Stimulated activated CD4-positive, alpha-beta T cell treated with anti-CD3 and anti-CD28 coated beads, Interleukin-4, amount 100 ng/mL, for 4 hours (primary cell): Measurements from ENCODE around the gene GMPR.

Source experiments
- DNase-seq, 2 experiments: peaks; one replicate each; pipeline ENCODE4 v3.0.0-alpha.2; 2020

Gene GMPR

DNA sequence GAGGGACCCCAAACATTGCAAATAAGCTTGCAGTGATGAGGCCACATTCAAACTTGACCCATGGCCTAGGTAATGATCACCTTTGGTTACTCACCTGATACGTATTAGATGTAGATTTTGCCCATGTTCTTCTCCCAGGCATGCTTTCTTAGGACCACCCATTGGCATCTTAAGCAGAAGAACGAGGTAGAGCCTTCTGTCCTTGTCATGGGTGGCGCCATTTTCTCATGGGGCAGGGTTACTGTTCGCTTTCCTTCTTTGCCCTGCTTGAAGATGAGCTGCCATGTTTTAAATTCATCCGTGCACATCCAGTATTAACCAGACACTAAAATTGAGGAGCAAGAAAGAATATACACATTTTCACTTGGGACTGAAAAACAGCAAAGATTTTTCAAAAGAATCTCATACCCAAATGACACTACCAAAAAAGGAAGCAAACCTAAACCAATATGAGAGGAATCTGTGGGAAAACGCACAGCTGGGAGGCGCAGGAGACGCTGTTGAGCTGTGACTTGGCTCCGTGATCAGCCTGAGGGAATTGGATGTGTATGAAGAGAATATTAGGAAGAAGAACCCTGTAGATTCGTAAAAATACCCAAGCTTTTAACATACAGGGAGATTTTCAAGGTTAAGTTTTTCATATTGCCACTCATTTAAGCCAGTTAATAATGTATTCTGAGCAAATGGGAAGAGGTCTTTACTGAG is 36.6 kb downstream of the GMPR start:
- no peak for DNase-seq

DNA sequence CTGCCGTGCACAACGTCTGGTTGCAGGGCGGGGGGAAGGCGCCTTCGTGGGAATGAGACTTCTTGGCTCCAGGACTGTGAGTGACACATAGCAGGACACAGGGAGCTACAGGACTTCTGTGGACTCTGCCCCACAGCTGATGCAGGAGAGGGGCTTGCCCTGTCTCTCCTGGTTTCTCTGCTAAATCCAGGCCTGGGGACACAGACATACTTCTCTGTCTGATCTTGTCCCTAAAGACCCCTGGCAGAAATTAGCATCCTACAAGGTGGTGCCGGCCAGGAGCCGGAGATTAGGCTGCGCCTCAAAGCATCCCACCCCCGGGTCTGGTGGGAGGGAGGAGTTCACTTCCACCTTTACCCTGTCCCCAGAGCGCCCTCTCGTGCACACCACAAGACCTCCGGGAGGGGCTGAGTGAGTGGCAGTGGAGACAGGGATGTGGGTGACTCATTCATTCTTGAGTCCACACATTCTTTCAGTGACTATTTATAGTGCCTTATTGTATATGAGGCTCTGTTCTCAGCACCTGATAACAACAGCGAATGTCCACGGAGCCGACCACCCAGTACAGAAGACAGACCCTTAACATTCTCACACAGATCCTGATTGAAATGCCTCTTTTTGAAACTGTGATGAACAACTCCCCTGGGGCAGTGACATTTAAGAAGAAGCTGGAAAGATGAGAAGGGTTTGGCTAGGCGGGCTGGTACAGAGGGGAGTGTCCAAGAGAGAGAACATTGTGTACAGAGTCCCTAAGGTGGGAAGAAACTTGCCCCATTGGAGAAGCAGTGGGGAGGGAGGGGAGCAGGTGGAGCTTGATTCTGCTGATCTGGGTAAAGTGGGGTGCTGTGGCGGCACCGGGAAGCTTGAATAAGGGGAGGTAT is 39.0 kb downstream of the GMPR start:
- no peak for DNase-seq

DNA sequence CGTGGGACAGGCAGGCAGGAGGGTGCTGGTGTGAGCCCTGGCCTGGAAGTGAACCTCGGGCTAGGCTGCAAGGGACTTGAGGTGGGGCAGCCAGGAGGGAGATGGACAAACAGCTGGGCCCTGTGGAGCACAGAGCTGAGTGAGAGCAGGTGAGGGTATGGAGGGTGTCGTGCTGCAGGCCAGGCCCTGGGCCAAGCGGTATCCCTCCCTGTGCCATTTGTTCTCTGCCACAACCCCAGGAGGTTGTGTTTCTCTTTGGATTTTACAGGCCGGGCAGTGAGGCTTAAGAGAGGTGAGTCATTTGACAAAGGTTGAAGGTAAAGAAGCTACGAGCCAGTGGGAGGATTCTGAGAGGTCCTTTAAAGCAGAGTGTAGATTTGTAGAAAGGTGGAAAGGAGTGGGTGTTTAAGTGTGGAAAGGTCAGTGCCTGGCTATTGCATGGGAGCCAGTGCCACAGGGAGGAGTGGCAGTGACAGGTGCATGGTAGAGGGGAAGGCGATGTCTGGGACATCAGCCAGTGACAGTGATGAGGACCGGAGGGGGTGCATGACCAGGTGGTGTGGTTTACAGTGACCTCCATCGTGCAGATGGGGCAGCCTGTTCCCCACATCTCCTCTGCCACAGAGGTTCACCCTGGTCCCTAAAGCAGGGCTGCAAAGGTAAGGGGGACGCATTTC is 39.8 kb downstream of the GMPR start:
- DNase-seq, result no peak

DNA sequence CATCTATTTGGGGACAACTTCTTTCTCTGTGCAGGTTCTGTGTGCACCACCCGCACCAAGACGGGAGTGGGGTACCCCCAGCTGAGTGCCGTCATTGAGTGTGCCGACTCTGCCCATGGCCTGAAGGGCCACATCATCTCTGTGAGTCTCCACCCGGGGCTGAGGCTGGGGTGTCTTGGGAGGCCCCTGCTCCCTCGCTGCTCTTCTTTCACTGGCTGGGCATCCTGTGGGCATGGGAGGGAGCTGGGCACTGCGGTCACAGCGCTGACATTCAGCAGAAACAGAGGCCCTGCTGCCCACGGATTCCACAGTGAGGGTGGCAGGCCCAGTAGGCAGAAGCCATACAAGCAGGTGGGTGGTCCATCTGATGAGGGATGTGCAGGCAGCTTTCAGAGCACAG is 40.4 kb downstream of the GMPR start:
- DNase-seq, result no peak

DNA sequence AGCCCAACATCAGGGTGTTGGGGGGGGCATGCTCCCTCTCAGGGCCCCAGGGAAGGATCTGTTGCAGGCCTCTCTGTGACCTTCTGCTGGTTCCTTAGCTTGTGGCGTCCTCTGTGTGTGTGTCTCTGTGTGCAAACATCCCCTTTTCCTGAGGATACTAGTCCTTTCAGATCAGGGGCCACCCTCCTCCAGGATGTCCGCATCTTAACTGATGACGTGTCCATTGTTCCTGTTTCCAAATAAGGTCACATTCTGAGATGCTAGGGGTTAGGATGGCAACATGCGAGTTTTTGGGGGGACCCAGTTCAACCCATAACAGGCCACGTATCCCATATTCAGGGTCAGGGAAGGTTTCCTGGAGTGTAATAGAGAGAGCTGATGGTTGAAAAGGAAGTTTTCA is 40.9 kb downstream of the GMPR start:
- no peak for DNase-seq

DNA sequence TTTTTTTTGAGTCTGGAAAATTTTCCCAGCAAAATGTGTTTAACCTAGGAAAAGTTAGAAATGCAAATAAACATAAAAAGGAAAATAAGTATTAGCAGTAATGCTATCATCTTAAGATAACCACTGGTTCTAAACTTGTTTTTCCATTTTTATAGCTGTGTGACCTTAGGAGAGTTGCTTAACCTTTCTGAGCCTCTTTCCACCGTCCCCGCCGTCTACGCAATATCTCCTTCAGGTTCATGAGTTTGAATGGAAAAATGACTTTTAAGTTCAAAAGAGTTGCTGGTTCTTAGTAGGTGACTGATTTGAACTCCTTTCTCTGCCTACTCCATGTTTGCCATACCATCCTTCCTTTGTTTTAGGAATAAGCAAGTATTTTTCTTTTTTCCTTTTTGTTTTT is 44.0 kb downstream of the GMPR start:
- DNase-seq, result no peak

DNA sequence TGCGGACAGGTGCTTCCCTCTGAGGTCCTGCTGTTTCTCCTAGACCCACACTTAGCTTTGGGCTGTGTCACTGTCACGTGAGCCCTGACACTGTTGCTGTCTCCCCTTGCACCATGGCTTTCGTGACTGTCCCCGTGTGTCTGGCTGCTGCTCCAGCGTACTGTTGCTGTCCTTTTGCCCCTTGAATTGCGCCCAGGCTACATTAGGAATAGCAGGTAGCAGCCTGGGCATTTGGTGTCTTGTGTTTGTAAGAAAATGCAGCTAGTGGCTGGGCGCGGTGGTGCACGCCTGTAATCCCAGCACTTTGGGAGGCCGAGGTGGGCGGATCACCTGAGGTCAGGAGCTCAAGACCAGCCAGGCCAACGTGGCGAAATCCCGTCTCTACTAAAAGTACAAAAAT is 46.1 kb downstream of the GMPR start:
- DNase-seq, result no peak

DNA sequence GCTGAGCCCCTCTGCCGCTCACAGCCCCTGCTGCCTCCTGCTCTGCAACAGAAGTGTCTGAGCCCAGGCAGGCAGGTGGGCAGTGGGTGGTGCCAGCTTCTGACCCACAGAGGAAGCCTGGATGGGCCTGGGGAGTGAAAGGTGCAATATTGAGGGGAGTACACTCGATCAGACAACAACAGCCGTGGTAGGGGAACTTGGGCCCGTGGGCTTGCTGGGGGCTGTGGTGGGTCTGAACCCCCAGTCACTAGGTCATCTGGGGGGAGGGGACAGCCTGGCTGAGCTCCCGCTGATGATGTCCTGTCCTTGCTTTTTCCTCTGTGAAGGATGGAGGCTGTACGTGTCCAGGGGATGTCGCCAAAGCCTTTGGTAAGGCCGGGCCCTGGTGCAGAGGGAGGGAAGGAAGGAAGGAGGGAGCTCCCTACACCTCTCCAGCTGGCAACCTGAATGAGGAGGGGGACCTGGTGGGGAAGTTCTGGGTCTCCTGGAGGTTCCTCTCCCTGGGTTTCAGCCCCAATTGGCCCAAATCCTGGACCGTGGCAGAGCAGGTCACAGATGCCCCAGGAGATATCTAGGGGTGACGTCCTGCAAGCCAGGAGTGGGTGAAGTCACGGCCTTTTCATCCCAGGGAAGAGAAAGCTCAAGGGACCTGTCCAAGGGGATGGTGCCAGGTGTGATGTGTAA is 47.2 kb downstream of the GMPR start:
- no peak for DNase-seq

DNA sequence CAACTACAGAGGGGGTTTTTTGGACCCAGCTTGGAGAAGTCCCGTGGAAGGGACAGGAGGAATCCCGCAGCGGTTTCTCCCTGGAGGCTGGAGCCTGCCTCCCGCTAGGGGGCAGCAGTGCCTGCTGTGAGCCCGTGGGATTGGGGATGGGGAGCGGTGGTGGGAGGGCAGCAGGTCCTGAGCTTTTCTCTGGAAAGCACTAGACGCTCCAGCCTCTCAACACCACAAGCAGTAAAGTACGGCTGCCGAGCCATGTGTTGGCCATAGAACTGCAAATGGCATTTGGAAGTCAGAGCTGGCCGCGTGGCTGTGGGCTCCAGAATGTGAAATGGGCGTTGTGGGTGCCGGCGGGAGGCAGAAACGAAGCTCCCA is 47.8 kb downstream of the GMPR start:
- peak in 1 of 2 experiments; percentile 20 for DNase-seq

DNA sequence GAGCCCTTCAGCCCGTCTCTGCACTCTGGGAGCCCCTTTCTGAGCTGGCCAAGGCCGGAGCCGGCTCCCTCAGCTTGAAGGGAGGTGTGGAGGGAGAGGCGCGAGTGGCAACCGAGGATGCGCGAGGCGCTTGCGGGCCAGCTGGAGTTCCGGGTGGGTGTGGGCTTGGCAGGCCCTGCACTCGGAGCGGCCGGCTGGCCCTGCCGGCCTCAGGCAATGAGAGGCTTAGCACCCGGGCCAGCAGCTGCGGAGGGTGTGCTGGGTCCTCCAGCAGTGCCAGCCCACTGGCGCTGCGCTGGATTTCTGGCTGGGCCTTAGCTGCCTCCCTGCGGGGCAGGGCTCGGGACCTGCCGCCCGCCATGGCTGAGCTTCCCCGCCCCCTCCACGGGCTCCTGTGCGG is 49.8 kb downstream of the GMPR start:
- no peak for DNase-seq

DNA sequence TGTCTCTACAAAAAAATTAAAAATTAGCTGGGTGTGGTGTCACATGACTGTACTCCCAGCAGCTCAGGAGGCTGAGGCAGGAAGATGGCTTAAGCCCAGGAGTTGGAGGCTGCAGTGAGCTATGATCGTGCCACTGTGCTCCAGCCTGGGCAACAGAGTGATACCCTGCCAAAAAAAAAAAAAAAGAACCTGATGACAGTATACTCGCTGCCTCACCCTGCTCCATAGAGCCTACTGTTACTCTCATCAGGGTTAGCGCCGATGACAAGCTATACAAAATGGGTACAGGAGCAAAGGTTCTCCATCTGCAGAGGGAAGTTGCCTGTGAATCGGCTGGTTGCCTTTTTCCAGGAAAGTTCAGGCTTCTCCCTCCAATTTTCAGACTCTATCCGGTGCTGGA is 53.4 kb downstream of the GMPR start:
- DNase-seq, result no peak

DNA sequence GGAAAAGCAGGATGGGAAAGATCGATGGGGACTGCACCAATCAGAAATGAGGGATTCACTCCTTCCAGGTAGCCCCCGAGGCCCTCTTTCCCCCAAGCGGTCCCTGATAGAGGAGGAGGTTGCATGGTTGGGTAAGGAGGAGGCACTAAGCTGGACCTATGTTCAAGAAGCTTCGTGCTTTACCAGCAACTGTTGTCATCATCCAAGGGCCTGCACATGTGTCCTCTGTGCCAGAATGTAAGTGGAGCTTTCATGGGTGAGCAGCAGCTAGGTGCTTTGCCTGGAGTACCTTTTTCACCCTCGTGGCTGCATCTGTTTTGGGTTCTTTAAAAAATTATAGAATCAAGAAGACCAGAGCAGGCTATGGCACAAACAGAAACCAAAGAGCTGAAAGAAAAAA is 54.0 kb downstream of the GMPR start:
- no peak for DNase-seq

DNA sequence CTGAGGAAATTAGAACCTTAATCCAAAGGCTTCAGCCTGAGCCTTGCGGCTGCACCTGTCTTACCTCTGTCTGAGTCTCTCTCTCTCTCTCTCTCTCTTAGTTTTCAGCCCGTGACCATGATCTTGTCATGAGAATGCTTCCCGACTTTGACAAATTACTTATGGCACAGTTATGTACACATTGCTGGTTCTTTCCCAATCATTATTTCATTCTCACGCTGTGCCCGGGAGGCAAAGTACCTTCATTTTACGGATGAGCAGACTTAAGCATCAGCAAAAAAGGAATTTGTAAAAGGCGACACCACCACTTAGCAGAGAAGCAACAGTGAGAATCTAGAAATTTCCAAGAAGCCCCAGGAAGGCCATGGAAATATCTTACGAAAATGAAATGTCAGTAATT is 54.6 kb downstream of the GMPR start:
- no peak for DNase-seq

DNA sequence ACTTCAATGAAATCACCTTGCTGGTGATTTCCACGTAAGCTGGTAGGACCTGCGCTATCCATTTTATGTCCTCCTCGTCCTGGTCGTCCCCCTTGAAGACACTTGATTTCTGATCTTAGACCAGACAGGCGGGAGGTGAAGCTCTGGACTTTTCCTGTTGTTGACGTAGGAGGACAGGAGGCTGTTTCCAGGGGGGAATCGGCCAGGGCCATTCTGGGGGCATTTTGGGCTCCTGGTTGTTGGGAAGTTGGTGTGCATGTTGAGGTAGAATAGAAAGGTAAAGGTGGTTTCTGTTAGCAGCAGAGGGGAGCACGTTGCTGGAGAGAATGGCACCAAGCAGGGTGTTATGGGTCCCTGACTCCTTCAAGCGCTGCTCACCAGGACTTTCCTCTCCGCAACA is 56.0 kb downstream of the GMPR start:
- no peak for DNase-seq

DNA sequence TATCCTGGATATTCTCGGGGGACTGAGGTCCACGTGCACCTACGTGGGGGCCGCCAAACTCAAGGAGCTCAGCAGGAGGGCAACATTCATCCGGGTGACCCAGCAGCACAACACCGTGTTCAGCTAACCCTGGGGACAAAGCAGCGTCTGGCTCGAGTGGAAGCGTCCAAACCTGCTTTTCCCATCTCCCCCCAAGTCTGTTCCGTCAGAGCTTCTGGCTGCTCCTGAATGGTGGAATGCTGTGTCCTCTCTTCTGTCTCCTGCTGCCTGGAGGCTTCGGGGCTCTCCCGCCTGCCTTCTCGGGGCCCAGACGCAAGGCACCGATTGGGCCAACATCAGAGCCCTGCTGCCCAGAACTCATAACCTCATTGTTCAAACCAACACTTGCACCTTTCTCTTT is 56.7 kb downstream of the GMPR start:
- no peak for DNase-seq

DNA sequence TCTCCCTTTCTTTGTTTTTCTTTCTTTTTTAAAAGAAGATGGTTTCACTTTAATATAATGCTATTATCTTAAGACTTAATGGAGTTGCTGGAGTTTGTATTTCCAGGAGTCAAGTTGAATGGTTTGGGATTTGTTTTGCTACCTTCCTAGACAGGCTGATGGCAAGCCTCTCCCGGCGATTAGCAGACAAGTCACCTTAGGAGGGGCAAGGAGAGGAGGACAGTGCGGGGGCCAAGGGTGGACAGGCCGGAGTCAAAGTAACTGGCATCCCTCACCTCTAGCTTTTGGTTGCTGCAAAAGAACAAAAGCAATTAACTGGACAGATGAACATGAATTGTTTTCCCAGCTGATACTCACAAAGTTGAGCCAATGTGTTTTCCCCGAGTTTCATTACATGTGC is 57.1 kb downstream of the GMPR start:
- DNase-seq, result no peak

DNA sequence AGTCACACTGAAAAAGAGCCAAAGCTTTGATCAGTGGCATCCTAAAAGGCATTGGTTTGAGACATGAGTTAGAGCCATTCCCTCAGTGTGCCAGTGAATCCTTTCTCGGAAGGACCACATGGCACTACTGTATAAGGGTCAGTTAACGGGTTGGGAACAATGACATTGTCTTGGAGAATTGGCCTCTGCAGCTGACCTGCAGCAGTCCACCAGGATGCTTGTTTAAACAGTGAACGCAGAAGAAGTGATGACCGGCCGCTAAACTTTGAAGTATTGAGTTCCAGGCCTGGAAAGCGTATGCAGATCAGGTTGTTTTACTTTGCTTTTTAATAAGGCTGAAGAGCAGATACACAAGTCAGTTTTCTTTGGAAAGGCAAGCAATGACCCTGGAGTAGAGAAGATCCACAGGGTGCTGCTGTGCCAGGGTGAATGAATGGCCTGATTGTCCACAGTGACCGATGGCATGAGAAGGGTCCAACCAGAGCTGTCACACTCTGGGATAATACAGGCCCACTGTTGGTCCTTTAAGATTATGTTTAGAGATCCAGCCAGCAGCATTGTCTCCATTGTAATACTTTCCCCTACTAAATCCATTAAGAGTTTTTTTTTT is 57.8 kb downstream of the GMPR start:
- DNase-seq, result no peak

DNA sequence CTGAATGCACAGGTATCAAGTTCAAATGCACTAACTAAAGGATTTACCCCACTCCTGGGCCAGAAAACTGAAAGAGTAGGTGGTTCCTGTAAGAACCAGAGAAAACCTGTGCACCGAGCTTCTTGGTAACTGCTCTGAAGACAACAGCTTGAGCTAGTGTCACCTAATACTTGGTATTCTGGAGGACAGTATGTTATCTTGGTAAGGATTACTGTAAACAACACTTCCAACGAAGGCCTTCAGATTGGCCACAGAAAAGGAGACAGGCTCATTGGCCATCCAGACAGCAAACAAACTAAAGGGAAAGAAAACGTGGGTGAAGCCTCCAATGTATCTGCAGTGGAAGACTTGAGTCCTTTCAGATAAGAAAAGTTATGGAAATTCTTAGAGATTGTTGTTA is 61.5 kb downstream of the GMPR start:
- no peak for DNase-seq

DNA sequence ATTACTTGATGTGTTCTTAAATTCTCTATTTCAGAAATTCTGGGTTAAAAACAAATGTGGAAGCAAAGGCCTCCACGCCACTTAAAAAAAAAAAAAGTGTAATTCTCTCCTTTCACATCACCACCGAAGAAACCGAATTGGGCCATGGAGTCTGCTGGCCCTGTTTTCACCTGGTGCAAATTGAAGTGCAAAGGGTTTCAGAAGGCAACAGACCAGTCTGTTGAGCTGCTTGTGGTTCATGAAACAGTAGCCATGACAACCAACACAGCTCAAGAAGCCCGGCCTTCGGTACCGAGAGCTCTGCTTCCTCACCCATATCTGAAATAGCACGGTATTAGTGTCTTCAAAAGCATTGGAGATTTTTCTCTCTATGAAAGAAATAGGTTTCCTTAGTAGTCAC is 63.1 kb downstream of the GMPR start:
- no peak for DNase-seq

DNA sequence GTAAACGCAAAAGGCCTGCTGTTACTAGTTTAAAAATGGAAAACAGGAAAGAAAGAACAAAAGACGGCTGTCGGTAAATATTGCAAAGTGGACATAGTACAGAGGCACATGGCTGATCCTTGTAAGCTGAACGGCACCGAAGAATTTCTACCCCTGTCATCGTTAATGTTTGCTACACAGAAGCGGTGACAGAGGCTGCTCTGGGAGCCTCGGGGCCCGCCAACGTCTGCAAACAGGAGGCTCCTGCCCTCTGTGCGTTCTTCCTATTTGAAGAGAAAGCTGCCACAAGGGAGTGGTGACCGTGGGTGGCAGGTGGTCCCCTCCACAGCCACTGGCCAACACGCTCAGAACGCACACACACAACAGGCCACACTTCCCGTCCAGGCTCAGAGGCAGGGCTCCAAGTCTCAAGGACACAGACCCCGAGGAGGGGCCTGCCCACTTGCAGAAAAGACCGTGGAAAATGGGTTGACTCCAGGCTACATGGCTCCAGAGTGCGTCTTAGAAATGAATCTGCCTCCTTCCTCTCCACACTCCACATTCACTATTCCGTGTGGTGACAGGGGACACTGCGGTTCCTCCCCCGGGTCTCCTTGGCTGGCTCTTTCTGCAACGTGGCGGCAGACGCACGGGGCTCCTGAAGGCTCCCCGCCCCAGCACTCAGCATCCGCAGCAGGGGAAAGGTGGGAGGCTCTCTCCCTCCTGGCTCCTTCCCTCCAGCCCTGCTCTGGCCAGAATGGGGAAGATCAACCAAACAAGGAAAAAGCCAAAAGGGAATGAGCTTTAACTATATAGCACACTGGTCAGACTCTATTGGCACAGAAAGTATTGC is 64.5 kb downstream of the GMPR start:
- no peak for DNase-seq

DNA sequence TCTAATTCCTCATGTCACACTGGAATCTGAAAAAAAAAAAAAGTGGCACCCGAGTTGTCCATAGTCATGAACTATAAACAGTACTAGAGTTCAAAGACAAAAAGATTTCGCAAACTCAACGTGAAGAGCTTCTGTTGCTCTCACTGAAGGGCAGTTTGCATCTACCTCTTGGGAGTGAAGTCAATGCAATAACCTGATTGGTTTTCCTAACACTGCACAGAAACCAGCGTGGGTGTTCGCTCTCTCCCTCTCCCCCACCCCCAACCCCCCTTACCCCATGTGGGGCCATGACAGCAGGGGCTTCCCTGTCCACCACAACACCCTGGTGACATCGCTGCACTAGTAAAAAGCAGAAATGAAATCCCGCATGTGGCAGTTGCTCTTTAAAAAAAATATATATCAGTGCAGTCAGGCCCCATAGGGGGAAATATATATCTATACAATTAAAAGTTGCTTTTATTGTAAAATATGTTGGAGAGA is 66.9 kb downstream of the GMPR start:
- DNase-seq, result no peak

DNA sequence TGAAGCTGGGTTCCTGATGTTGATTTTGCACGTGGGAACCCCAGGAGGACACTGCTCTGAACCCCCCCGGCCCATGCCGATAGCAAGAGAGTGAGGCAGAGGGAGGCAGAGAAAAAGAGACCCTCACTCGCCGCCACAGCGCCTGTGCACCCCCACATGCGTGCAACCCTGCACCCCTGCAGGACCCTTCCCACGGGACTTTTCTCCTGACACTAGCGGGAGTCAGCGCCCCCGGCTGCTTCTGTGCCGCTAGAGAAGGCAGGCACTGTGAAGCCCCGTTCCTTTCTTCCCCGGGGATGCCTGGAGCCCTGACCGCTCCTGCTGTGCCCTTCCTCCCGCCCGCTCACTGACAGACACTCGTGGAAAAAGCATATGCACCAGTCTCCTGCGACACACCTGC is 67.4 kb downstream of the GMPR start:
- no peak for DNase-seq
